Limb (tissue), 2 donors: Measurements from ENCODE around the gene GRB2.
A peak's percentile ranks its signal among the peaks of the same experiment; 100 is the strongest.

ENCODE experiments used
- DNase-seq, 2 donors: peaks; one replicate each; pipeline ENCODE4 v3.0.0-alpha.2; 2016; ENCODE audit errors: extremely low spot score in 2 of 2

The GRB2 gene

GRCh38 chr17:75414488-75414887 is 9.0 kb upstream of the GRB2 start:
- DNase-seq = no peak

GRCh38 chr17:75412455-75413317 is 7.2 kb upstream of the GRB2 start:
- peak; percentile 57 to 79 for DNase-seq

- DNase-seq = no peak
Measured at GRCh38 chr17:75411328-75412067, 6.0 kb upstream of the GRB2 start.

GRCh38 chr17:75410141-75410540 is 4.7 kb upstream of the GRB2 start:
- DNase-seq = no peak

GRCh38 chr17:75407655-75408352 is 2.3 kb upstream of the GRB2 start:
- DNase-seq = no peak

- DNase-seq = no peak
Measured at GRCh38 chr17:75406222-75406615, 741 bp upstream of the GRB2 start.

GRCh38 chr17:75404731-75405364 is 630 bp downstream of the GRB2 start:
- peak; percentile 10 to 66 for DNase-seq

- peak; percentile 75 to 79 for DNase-seq
Measured at GRCh38 chr17:75404223-75404730, 1.2 kb downstream of the GRB2 start.

GRCh38 chr17:75403131-75403530 is 2.3 kb downstream of the GRB2 start:
- no peak for DNase-seq

- DNase-seq = no peak
Measured at GRCh38 chr17:75402026-75402425, 3.5 kb downstream of the GRB2 start.

GRCh38 chr17:75400326-75400939 is 5.0 kb downstream of the GRB2 start:
- no peak for DNase-seq

GRCh38 chr17:75398279-75398678 is 7.2 kb downstream of the GRB2 start:
- no peak for DNase-seq

GRCh38 chr17:75397217-75397616 is 8.3 kb downstream of the GRB2 start:
- no peak for DNase-seq

GRCh38 chr17:75396796-75397195 is 8.7 kb downstream of the GRB2 start:
- no peak for DNase-seq

GRCh38 chr17:75396025-75396424 is 9.5 kb downstream of the GRB2 start:
- no peak for DNase-seq

GRCh38 chr17:75394332-75394918 is 11.1 kb downstream of the GRB2 start:
- no peak for DNase-seq

- peak; percentile 98 to 99 for DNase-seq
Measured at GRCh38 chr17:75393523-75394331, 11.8 kb downstream of the GRB2 start.

GRCh38 chr17:75392559-75392958 is 12.9 kb downstream of the GRB2 start:
- no peak for DNase-seq

- DNase-seq = no peak
Measured at GRCh38 chr17:75390982-75391381, 14.5 kb downstream of the GRB2 start.
